IPS-15b (cell line): Measurements from ENCODE around the gene ZNF148.
"Not testable (repeated sequence)": the region's sequence is repeated elsewhere in the genome, so short reads cannot be mapped to it uniquely, and the experiment has no call there.

Experiments
- H3K27me3 ChIP-seq: one replicate; pipeline ENCODE4 v1.6.1; 2013; ENCODE audit warnings: low read length; ENCODE audit not compliant: control insufficient read depth, insufficient read depth
- H3K36me3 ChIP-seq: one replicate; pipeline ENCODE4 v1.6.1; 2013; ENCODE audit warnings: low read length; ENCODE audit not compliant: control insufficient read depth, insufficient read depth
- H3K4me1 ChIP-seq: one replicate; pipeline ENCODE4 v1.6.1; 2013; ENCODE audit warnings: mild to moderate bottlenecking, low read length; ENCODE audit not compliant: control insufficient read depth, insufficient read depth
- H3K4me3 ChIP-seq: one replicate; pipeline ENCODE4 v1.5.1; 2013; ENCODE audit warnings: low read depth, low read length
- H3K9ac ChIP-seq: one replicate; pipeline ENCODE4 v1.6.1; 2013; ENCODE audit warnings: low read depth, mild to moderate bottlenecking, low read length
- H3K9me3 ChIP-seq: one replicate; pipeline ENCODE4 v1.6.1; 2013; ENCODE audit warnings: mild to moderate bottlenecking, low read length; ENCODE audit not compliant: control insufficient read depth, insufficient read depth

The ZNF148 gene, protein sequence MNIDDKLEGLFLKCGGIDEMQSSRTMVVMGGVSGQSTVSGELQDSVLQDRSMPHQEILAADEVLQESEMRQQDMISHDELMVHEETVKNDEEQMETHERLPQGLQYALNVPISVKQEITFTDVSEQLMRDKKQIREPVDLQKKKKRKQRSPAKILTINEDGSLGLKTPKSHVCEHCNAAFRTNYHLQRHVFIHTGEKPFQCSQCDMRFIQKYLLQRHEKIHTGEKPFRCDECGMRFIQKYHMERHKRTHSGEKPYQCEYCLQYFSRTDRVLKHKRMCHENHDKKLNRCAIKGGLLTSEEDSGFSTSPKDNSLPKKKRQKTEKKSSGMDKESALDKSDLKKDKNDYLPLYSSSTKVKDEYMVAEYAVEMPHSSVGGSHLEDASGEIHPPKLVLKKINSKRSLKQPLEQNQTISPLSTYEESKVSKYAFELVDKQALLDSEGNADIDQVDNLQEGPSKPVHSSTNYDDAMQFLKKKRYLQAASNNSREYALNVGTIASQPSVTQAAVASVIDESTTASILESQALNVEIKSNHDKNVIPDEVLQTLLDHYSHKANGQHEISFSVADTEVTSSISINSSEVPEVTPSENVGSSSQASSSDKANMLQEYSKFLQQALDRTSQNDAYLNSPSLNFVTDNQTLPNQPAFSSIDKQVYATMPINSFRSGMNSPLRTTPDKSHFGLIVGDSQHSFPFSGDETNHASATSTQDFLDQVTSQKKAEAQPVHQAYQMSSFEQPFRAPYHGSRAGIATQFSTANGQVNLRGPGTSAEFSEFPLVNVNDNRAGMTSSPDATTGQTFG

DNA sequence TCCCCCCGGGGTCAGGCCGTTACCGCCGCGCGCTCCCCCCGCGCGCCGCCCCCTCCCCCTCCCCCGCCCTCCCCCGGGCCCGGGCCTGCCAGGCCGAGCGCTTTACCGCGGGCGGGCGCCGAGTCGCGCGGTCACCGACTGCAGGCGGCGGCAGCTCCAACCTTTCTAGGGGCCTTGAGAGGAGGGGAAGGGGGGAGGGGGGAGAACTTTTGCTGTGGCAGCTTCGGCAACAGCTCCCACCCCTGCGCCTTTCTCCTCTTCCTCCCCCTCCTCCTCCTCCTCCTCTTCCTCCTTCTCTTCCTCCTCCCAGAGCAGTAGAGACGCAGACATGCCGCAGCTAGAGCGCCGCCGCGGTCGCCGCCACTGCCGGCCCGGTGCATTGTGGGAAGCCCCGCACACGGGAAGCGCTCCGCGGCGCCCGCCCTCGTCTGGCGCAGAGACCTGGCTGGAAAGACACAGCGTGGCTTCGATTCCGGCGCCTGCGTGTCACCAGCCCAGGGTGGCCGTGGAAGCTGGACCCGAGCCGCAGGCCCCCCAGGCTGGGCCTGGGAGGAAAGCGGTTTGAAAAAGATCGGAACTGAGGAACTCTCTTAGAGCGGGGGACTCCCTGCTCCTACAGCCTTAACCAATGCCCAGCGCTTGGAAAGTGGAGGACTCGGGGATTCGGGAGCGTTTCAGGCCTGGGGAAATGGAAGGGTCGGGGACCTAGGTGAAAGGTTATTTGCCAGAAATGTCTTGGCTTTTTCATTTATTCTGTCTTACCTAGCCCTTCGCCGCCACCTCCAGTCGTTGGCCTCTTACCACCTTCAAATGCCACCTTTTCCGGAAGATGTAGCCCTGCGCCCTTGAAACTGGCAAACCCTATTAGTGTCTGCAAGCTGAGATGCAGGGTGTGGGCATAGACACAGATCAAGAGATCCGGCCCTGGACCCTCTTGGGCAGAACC lies at the start of gene ZNF148:
Gene ZNF148, minus strand, starts transcription at position 330 of the 946 bp plus-strand sequence. CDS start 61,685 bp downstream, outside the sequence.
- H3K9me3 ChIP-seq: no peaks in the 10 kb centered on the region
- peak within 1 kb of the TSS; percentile 96 for H3K9ac ChIP-seq
- no peaks in the 10 kb centered on the region for H3K36me3 ChIP-seq
- H3K4me3 ChIP-seq: peak within 1 kb of the TSS; percentile 97
- peaks cover 3% of the 10 kb centered on the region for H3K4me1 ChIP-seq
- H3K27me3 ChIP-seq: no peaks in the 10 kb centered on the region

- no peak overlapping the region for H3K4me3 ChIP-seq
- no peaks in the 10 kb centered on the region for H3K27me3 ChIP-seq
- no peaks in the 10 kb centered on the region for H3K36me3 ChIP-seq
- H3K9ac ChIP-seq: no peak overlapping the region
- H3K4me1 ChIP-seq: no peaks in the 10 kb centered on the region
- H3K9me3 ChIP-seq: no peaks in the 10 kb centered on the region
Observed at GRCh38 chr3:125418306-125418705, 43.2 kb upstream of the ZNF148 start.

DNA sequence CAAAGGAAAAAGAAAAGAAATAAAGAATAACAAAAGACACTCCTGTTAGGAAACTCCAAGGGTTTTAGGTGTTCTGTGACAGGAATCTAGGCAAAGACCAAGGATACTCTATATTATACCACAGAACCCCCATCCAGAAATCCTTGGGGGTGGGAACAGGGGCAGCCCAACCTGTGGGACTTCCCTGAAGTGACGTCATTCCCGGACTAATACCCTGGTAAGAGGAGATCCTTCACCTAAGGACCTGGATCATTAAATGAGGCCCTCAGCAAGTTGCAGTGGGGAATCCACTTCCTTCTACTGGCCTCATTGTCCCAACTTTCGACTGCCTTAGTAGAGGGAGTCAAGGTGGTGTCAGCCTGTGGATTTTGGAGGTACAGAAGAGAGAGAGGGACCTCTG lies 41.1 kb upstream of the ZNF148 start:
- H3K9me3 ChIP-seq: no peaks in the 10 kb centered on the region
- no peaks in the 10 kb centered on the region for H3K27me3 ChIP-seq
- no peaks in the 10 kb centered on the region for H3K4me1 ChIP-seq
- H3K9ac ChIP-seq: no peak overlapping the region
- no peaks in the 10 kb centered on the region for H3K36me3 ChIP-seq
- H3K4me3 ChIP-seq: no peak overlapping the region

GRCh38 chr3:125414669-125415068 lies 39.5 kb upstream of the ZNF148 start:
- Histone ChIP-seq H3K4me3 (no peak overlapping the region), H3K9ac (no peak overlapping the region), H3K4me1 (no peaks in the 10 kb centered on the region), H3K27me3 (no peaks in the 10 kb centered on the region), H3K36me3 (no peaks in the 10 kb centered on the region), H3K9me3 (no peaks in the 10 kb centered on the region)

DNA sequence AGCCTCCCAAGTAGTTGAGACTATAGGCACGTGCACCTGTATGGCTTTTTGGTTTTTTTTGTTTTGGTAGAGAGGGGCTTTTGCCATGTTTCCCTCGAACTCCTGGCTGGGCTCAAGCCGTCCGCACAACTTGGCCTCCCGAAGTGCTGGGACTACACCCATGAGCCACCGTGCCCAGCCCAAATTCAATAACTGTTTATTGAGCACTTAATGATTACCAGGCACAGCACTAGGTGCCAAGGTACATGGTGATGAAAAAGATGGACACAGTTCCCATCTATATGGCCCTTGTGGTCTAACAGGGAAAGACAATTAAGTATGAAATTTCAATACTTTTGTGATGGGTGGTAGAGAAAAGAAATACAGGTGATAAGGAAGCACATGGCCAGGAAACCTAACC lies 35.8 kb upstream of the ZNF148 start:
- Histone ChIP-seq H3K27me3 (no peaks in the 10 kb centered on the region), H3K4me3 (no peak overlapping the region), H3K4me1 (no peaks in the 10 kb centered on the region), H3K9ac (no peak overlapping the region), H3K9me3 (no peaks in the 10 kb centered on the region), H3K36me3 (no peaks in the 10 kb centered on the region)

DNA sequence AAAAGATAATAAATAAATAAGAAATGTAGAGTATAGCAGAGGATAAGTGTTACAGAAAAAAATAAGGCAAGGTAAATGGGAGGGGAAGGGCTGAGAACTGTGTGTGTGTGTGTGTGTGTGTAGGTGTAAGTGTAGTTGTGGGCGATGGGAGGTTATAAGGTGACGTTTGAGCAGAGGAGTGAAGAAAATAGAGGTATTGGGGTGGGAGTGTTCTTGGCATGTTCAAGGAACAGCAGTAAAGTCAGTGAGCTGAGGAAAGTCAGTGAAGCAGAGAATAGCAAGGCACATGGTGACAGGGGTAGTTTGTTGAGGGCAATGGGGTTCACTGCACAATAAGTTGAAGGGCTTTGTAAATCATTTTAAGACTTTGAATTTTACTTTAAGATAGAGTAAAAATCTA lies 30.9 kb upstream of the ZNF148 start:
- Histone ChIP-seq H3K4me1 (no peaks in the 10 kb centered on the region), H3K9me3 (no peaks in the 10 kb centered on the region), H3K27me3 (no peaks in the 10 kb centered on the region), H3K9ac (no peak overlapping the region), H3K36me3 (no peaks in the 10 kb centered on the region), H3K4me3 (no peak overlapping the region)

DNA sequence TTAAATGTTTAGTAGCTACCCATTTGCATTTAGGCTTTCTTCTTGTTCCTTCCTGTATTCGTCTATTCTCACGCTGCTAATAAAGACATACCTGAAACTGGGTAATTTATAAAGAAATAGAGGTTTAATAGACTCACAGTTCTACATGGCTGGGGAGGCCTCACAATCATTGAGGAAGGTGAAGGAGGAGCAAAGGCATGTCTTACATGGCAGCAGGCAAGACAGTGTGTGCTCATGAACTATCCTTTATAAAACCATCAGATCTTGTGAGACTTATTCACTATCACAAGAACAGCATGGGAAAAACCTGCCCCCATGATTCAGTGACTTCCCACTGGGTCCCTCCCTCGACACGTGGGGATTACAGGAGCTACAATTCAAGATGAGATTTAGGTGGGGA lies 30.4 kb upstream of the ZNF148 start:
- not testable (repeated sequence) for H3K4me1 ChIP-seq, H3K9ac ChIP-seq, H3K36me3 ChIP-seq, H3K4me3 ChIP-seq, H3K9me3 ChIP-seq, H3K27me3 ChIP-seq

DNA sequence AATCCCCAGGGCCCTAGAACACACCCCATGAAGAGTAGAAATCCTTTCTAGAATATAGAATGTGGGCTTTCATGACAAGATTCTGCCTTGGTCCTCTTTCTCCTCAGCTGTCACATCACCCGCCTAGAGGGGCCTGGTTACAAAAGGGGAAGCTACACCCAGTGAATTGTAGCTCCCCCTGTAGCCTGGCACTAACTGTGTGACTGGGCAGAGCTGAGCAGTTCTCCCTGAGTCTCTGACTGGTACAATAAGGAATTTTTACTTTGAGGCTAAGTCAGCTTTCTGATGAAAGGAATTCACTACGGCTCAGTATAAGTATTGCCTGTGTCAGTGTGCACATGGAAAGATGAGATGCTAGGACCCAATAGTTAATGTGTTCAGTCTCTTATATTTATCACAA lies 28.7 kb upstream of the ZNF148 start:
- peaks cover 16% of the 10 kb centered on the region for H3K27me3 ChIP-seq
- H3K36me3 ChIP-seq: no peaks in the 10 kb centered on the region
- H3K4me3 ChIP-seq: no peak overlapping the region
- H3K9ac ChIP-seq: no peak overlapping the region
- H3K4me1 ChIP-seq: no peaks in the 10 kb centered on the region
- no peaks in the 10 kb centered on the region for H3K9me3 ChIP-seq

GRCh38 chr3:125402639-125403038 lies 27.5 kb upstream of the ZNF148 start:
- Histone ChIP-seq H3K4me3 (no peak overlapping the region), H3K27me3 (peaks cover 26% of the 10 kb centered on the region), H3K36me3 (no peaks in the 10 kb centered on the region), H3K4me1 (no peaks in the 10 kb centered on the region), H3K9me3 (no peaks in the 10 kb centered on the region), H3K9ac (no peak overlapping the region)

DNA sequence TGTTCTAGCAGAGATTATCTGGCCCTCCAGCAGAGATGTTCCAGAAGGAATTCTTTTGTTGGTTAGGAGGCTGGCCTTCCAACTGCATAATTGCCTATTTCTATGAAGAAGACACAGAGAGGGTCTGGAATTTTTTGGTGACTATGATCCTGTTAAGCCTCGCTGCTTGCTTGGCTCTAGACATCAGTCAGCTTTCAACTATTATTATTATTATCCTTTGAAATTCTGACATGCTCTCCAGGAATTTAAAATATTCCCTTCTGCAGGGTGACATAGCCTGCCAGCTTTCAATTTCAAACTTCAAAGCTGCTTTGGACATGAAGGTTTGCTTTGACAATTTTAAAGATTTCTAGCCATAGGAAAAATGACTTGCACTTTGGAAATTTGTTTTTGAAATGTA lies 26.3 kb upstream of the ZNF148 start:
- H3K27me3 ChIP-seq: peaks cover 28% of the 10 kb centered on the region

DNA sequence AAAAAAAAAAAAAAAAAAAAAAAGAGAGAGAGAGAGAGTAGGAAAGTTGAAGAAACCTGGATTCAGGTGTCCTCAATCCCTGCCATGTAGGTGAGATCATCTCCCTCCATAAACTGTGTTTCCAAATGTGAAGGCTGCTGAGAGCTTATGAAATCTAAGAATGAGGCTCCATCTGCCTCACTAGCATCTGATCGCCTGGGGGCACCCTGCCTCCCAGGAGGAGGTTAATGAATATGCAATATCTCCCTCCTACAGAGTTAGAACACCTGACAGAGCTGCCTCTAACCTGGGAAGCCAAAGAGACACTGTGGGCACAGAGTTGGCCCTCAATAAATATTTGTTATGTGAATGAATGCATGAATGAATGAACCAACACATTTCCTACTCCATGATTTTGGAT lies 23.8 kb upstream of the ZNF148 start:
- Histone ChIP-seq H3K36me3 (no peaks in the 10 kb centered on the region), H3K4me3 (no peak overlapping the region), H3K9ac (no peak overlapping the region), H3K27me3 (peaks cover 28% of the 10 kb centered on the region), H3K4me1 (no peaks in the 10 kb centered on the region), H3K9me3 (no peaks in the 10 kb centered on the region)

More for the DNA sequence above, 26.3 kb upstream of the ZNF148 start:
- no peaks in the 10 kb centered on the region for H3K4me1 ChIP-seq
- no peak overlapping the region for H3K9ac ChIP-seq
- no peaks in the 10 kb centered on the region for H3K9me3 ChIP-seq
- no peak overlapping the region for H3K4me3 ChIP-seq
- no peaks in the 10 kb centered on the region for H3K36me3 ChIP-seq
